ENCODE measurements around the gene MEX3D.

MEX3D gene

GRCh38 chr19:1584500-1585242, 16.5 kb upstream of the MEX3D start:
- TF ChIP-seq CEBPB (IDR thresholded peaks at IDR 0.05) (no peak), YY1 (IDR thresholded peaks at IDR 0.05; ENCODE audit: low read depth) (no peak)

- TF ChIP-seq CREB1 (IDR thresholded peaks at IDR 0.05; ENCODE audit: low read depth) (no peak), TAF1 (IDR thresholded peaks at IDR 0.05; ENCODE audit: low read depth) (no peak), YY1 (IDR thresholded peaks at IDR 0.05; ENCODE audit: low read depth) (no peak), CEBPB (IDR thresholded peaks at IDR 0.05) (no peak), MAX (IDR thresholded peaks at IDR 0.05) (no peak), FOXM1 (IDR thresholded peaks at IDR 0.05; ENCODE audit: borderline replicate concordance, low read depth) (no peak), TCF12 (IDR thresholded peaks at IDR 0.05; ENCODE audit: low read depth) (no peak), EGR1 (IDR thresholded peaks at IDR 0.05) (no peak), NFIC (IDR thresholded peaks at IDR 0.05) (no peak), USF1 (IDR thresholded peaks at IDR 0.05) (no peak), REST (IDR thresholded peaks at IDR 0.05; ENCODE audit: low read depth) (no peak), RAD21 (IDR thresholded peaks at IDR 0.05; ENCODE audit: low read depth) (no peak), ZBTB7A (IDR thresholded peaks at IDR 0.05; ENCODE audit: low read depth) (no peak), EP300 (IDR thresholded peaks at IDR 0.05; ENCODE audit: borderline replicate concordance) (no peak)
Measured at GRCh38 chr19:1582201-1582600, 14.1 kb upstream of the MEX3D start.

GRCh38 chr19:1580957-1581356, 12.8 kb upstream of the MEX3D start:
- no peak for TF ChIP-seq RAD21 (IDR thresholded peaks at IDR 0.05; ENCODE audit: low read depth)
- no peak for TF ChIP-seq CEBPB (IDR thresholded peaks at IDR 0.05)
- no peak for TF ChIP-seq EP300 (IDR thresholded peaks at IDR 0.05; ENCODE audit: borderline replicate concordance)
- TF ChIP-seq TAF1 (IDR thresholded peaks at IDR 0.05; ENCODE audit: low read depth) = no peak
- no peak for TF ChIP-seq EGR1 (IDR thresholded peaks at IDR 0.05)
- no peak for TF ChIP-seq TCF12 (IDR thresholded peaks at IDR 0.05; ENCODE audit: low read depth)
- no peak for TF ChIP-seq YY1 (IDR thresholded peaks at IDR 0.05; ENCODE audit: low read depth)
- TF ChIP-seq FOXM1 (IDR thresholded peaks at IDR 0.05; ENCODE audit: borderline replicate concordance, low read depth) = no peak
- no peak for TF ChIP-seq NFIC (IDR thresholded peaks at IDR 0.05)
- no peak for TF ChIP-seq CREB1 (IDR thresholded peaks at IDR 0.05; ENCODE audit: low read depth)
- no peak for TF ChIP-seq MAX (IDR thresholded peaks at IDR 0.05)
- TF ChIP-seq TEAD4 (IDR thresholded peaks at IDR 0.05) = no peak

- no peak for TF ChIP-seq RAD21 (IDR thresholded peaks at IDR 0.05; ENCODE audit: low read depth)
- no peak for TF ChIP-seq FOXM1 (IDR thresholded peaks at IDR 0.05; ENCODE audit: borderline replicate concordance, low read depth)
- TF ChIP-seq ZBTB7A (IDR thresholded peaks at IDR 0.05; ENCODE audit: low read depth) = no peak
- no peak for TF ChIP-seq TCF12 (IDR thresholded peaks at IDR 0.05; ENCODE audit: low read depth)
- TF ChIP-seq NFIC (IDR thresholded peaks at IDR 0.05) = no peak
- TF ChIP-seq YY1 (IDR thresholded peaks at IDR 0.05; ENCODE audit: low read depth) = no peak
- TF ChIP-seq CREB1 (IDR thresholded peaks at IDR 0.05; ENCODE audit: low read depth) = no peak
- no peak for TF ChIP-seq MAX (IDR thresholded peaks at IDR 0.05)
- no peak for TF ChIP-seq USF1 (IDR thresholded peaks at IDR 0.05)
- TF ChIP-seq EGR1 (IDR thresholded peaks at IDR 0.05) = no peak
- TF ChIP-seq EP300 (IDR thresholded peaks at IDR 0.05; ENCODE audit: borderline replicate concordance) = no peak
Measured at GRCh38 chr19:1580382-1580781, 12.3 kb upstream of the MEX3D start.

GRCh38 chr19:1579222-1579621, 11.1 kb upstream of the MEX3D start:
- TF ChIP-seq REST (IDR thresholded peaks at IDR 0.05; ENCODE audit: low read depth) (no peak), FOXM1 (IDR thresholded peaks at IDR 0.05; ENCODE audit: borderline replicate concordance, low read depth) (no peak), ZBTB7A (IDR thresholded peaks at IDR 0.05; ENCODE audit: low read depth) (no peak), USF1 (IDR thresholded peaks at IDR 0.05) (no peak), EP300 (IDR thresholded peaks at IDR 0.05; ENCODE audit: borderline replicate concordance) (no peak)

All from Ishikawa (cell line).